Activated naive CD4-positive, alpha-beta T cell treated with anti-CD3 and anti-CD28 coated beads for 36 hours (primary cell): ENCODE measurements around the gene KCNAB1. TPM values are rescaled to one million over a fixed set of nuclear protein-coding genes. Genes with fewer than 3 reads are reported as not detected.
"Not testable (repeated sequence)": the region's sequence is repeated elsewhere in the genome, so short reads cannot be mapped to it uniquely, and the experiment has no call there.

Experiments
- CTCF ChIA-PET: fragments of 350-600 bp; sonication (Branson Sonifier 250); formaldehyde crosslinking; loops from one replicate; lab custom pipeline; 2021; ENCODE audit warnings: antibody characterized with exemption; lab: Charles Lee
- DNase-seq: peaks from one replicate; pipeline ENCODE4 v3.0.0-alpha.2; 2020
- H3K27ac Mint-ChIP-seq: one replicate; pipeline ENCODE4 v1.8.0; 2021; ENCODE audit warnings: mild to moderate bottlenecking, mixed read lengths
- H3K27me3 Mint-ChIP-seq: one replicate; pipeline ENCODE4 v1.8.0; 2021; ENCODE audit warnings: low read depth, mixed read lengths
- H3K36me3 Mint-ChIP-seq: one replicate; pipeline ENCODE4 v1.8.0; 2021; ENCODE audit warnings: low read depth, mixed read lengths
- H3K4me1 Mint-ChIP-seq: one replicate; pipeline ENCODE4 v1.8.0; 2021; ENCODE audit warnings: low read depth, mixed read lengths
- H3K4me3 Mint-ChIP-seq: one replicate; pipeline ENCODE4 v1.8.0; 2021; ENCODE audit warnings: mild to moderate bottlenecking, moderate library complexity, mixed read lengths
- H3K9me3 Mint-ChIP-seq: one replicate; pipeline ENCODE4 v1.8.0; 2021; ENCODE audit warnings: mixed read lengths
- intact Hi-C: fragments of 100-400 bp; cut with micrococcal nuclease; formaldehyde crosslinking; loops from one replicate; pipeline ENCODE4 v1.15.1; 2023
- total RNA-seq, 2 experiments: library from RNA; stranded (reverse); gene quantifications; one replicate each; pipeline ENCODE4 v1.2.3, GENCODE V29; 2021

KCNAB1 gene
- total RNA-seq, 2 experiments from 2014 or later, result not detected

DNA sequence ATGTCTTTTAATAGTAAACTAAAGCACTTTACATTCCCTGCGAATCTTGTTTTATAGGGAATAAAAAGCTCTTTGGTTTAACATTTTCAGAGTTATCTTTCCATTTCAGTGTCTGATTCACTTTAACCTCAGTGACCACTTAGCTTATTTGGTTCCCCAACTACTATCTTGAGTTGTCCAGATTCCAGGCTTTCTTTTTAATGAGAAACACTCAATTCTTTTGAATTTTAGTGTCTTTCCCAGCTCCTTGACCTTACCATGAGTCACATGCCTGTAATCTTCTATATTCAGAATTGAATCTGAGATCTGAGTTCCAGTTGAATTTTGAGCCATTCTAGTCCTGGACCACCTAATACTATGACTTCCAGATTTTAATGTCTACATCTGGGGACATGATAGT lies 144.4 kb downstream of the KCNAB1 start:
- no peaks in the 10 kb centered on the region for H3K36me3 Mint-ChIP-seq
- no peak for DNase-seq
- intact Hi-C loops, result no loop called here
- no peaks in the 10 kb centered on the region for H3K27me3 Mint-ChIP-seq
- no peak overlapping the region for H3K4me3 Mint-ChIP-seq
- no peak overlapping the region for H3K27ac Mint-ChIP-seq
- CTCF ChIA-PET, result no interaction called here
- H3K4me1 Mint-ChIP-seq, result no peaks in the 10 kb centered on the region
- H3K9me3 Mint-ChIP-seq, result no peaks in the 10 kb centered on the region

- CTCF ChIA-PET, result interaction anchor here (0.6 kb wide), 1 partner anchor 254 kb away, joined by 3 read pairs; no protein-coding TSS in a partner anchor
- Mint-ChIP-seq H3K27ac (no peak overlapping the region), H3K27me3 (peaks cover 6% of the 10 kb centered on the region), H3K4me1 (no peaks in the 10 kb centered on the region), H3K4me3 (no peak overlapping the region), H3K36me3 (no peaks in the 10 kb centered on the region), H3K9me3 (peaks cover 7% of the 10 kb centered on the region)
- DNase-seq, result no peak
- intact Hi-C loops, result no loop called here
These were observed 151.1 kb downstream of the KCNAB1 start for GRCh38 chr3:156271508-156271907.

GRCh38 chr3:156271995-156272719 lies 151.8 kb downstream of the KCNAB1 start:
- DNase-seq, result no peak
- H3K4me1 Mint-ChIP-seq, result no peaks in the 10 kb centered on the region
- intact Hi-C loops, result no loop called here
- no peak overlapping the region for H3K4me3 Mint-ChIP-seq
- H3K27me3 Mint-ChIP-seq, result peaks cover 6% of the 10 kb centered on the region
- no peaks in the 10 kb centered on the region for H3K36me3 Mint-ChIP-seq
- no peak overlapping the region for H3K27ac Mint-ChIP-seq
- H3K9me3 Mint-ChIP-seq, result peaks cover 7% of the 10 kb centered on the region
- CTCF ChIA-PET, result no interaction called here

GRCh38 chr3:156273111-156273694 lies 152.8 kb downstream of the KCNAB1 start:
- peaks cover 6% of the 10 kb centered on the region for H3K27me3 Mint-ChIP-seq
- no peak overlapping the region for H3K27ac Mint-ChIP-seq
- DNase-seq, result no peak
- no peaks in the 10 kb centered on the region for H3K4me1 Mint-ChIP-seq
- CTCF ChIA-PET, result no interaction called here
- intact Hi-C loops, result no loop called here
- no peaks in the 10 kb centered on the region for H3K36me3 Mint-ChIP-seq
- H3K9me3 Mint-ChIP-seq, result peaks cover 7% of the 10 kb centered on the region
- no peak overlapping the region for H3K4me3 Mint-ChIP-seq

DNA sequence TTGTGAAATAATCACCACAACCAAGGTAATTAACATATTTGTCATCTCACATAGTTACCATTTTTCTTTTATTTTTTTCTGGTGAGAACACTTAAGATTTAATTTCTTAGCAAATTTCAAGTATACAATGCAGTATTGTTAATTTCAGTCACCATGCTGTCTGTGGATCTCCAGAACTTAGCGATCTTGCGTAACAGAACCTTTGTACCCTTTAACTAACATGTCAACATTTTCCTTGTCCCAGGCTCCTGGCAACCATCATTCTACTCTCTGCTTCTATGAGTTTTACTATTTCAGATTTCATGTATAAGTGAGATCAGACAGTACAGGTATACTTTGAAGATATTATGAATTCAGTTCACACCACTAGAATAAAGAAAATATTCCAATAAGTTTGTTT lies 154.4 kb downstream of the KCNAB1 start:
- H3K27me3 Mint-ChIP-seq, result peaks cover 6% of the 10 kb centered on the region
- intact Hi-C loops, result no loop called here
- no peaks in the 10 kb centered on the region for H3K36me3 Mint-ChIP-seq
- no peaks in the 10 kb centered on the region for H3K4me1 Mint-ChIP-seq
- CTCF ChIA-PET, result no interaction called here
- peaks cover 7% of the 10 kb centered on the region for H3K9me3 Mint-ChIP-seq
- DNase-seq, result no peak
- H3K4me3 Mint-ChIP-seq, result no peak overlapping the region
- H3K27ac Mint-ChIP-seq, result no peak overlapping the region

GRCh38 chr3:156284637-156285036 lies 164.3 kb downstream of the KCNAB1 start:
- H3K4me3 Mint-ChIP-seq, H3K9me3 Mint-ChIP-seq, H3K4me1 Mint-ChIP-seq, intact Hi-C loops, DNase-seq, H3K27ac Mint-ChIP-seq, H3K36me3 Mint-ChIP-seq, CTCF ChIA-PET: not testable (repeated sequence)
- H3K27me3 Mint-ChIP-seq, result peaks cover 18% of the 10 kb centered on the region

- Mint-ChIP-seq H3K4me1 (no peaks in the 10 kb centered on the region), H3K36me3 (no peaks in the 10 kb centered on the region), H3K27me3 (peaks cover 28% of the 10 kb centered on the region), H3K27ac (no peak overlapping the region), H3K4me3 (no peak overlapping the region), H3K9me3 (no peaks in the 10 kb centered on the region)
- DNase-seq, result no peak
- CTCF ChIA-PET, result no interaction called here
- intact Hi-C loops, result no loop called here
These were observed 165.2 kb downstream of the KCNAB1 start for GRCh38 chr3:156285626-156286025.

DNA sequence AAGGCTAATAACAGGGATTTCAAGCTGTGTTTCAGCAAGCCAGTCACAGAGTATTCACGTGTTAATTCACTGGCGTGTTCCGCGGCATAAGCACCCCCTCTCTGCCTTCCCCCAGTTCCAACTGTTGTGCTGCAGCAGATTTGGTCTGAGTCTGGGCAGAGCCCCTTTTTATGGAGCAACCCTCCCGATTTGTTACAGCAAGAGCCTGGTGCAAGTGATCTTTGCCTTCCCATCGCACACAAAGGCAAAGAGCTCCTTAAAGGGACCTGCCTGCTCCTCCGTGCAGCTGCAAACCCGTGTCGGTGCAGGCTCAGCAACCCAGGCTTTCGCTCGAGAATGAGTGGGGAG lies 170.5 kb downstream of the KCNAB1 start:
- no peaks in the 10 kb centered on the region for H3K36me3 Mint-ChIP-seq
- peaks cover 7% of the 10 kb centered on the region for H3K4me1 Mint-ChIP-seq
- CTCF ChIA-PET, result no interaction called here
- no peak overlapping the region for H3K27ac Mint-ChIP-seq
- no peak for DNase-seq
- intact Hi-C loops, result no loop called here
- H3K4me3 Mint-ChIP-seq, result no peak overlapping the region
- H3K9me3 Mint-ChIP-seq, result no peaks in the 10 kb centered on the region
- H3K27me3 Mint-ChIP-seq, result peaks cover 58% of the 10 kb centered on the region

- H3K9me3 Mint-ChIP-seq, result no peaks in the 10 kb centered on the region
- H3K27me3 Mint-ChIP-seq, result peaks cover 60% of the 10 kb centered on the region
- H3K4me1 Mint-ChIP-seq, result peaks cover 7% of the 10 kb centered on the region
- no peaks in the 10 kb centered on the region for H3K36me3 Mint-ChIP-seq
- intact Hi-C loops, result no loop called here
- no peak overlapping the region for H3K4me3 Mint-ChIP-seq
- no peak overlapping the region for H3K27ac Mint-ChIP-seq
- no peak for DNase-seq
- CTCF ChIA-PET, result no interaction called here
These were observed 171.1 kb downstream of the KCNAB1 start for GRCh38 chr3:156291272-156292123.

DNA sequence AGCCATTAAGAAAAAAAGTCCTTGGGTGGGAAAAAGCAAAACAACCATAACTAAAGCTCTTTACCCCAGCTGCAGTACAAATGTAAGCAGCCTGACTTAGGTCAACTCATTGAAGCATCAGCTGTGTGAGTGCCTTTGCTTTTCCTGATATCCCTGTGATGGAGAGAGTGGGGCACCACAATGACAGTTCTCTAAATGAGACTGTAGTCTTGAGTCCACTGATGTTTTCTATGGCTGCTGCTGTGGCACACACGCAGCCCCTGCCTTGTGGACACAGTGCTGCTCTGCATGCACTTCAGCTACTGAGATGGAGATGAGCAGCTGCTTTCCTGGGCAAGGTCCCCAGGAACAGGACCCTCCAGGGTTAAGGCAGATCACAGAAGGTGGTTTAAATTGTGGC lies 173.2 kb downstream of the KCNAB1 start:
- Mint-ChIP-seq H3K27me3 (peaks cover 59% of the 10 kb centered on the region), H3K4me1 (peaks cover 7% of the 10 kb centered on the region), H3K4me3 (no peak overlapping the region), H3K36me3 (no peaks in the 10 kb centered on the region), H3K27ac (no peak overlapping the region), H3K9me3 (no peaks in the 10 kb centered on the region)
- no peak for DNase-seq
- intact Hi-C loops, result no loop called here
- CTCF ChIA-PET, result no interaction called here

DNA sequence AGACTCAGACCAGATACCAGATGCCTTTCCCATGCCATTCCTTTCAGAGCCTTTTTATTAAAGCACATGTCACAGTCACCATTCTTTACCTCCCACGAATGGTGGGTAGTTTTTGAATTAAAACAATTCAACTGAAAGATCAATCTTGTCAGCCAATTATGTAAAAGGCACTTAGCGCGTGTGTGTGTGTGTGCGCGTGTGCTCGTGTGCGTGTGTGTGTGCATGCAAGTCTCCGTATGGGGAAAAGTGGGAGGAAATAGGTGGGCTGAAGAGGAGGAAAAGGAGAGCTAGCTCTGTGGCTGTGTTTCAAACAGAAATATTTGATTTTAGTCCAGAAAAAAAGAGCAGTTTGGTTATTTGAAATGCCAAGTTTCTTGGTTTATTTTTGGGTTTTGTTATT lies 177.2 kb downstream of the KCNAB1 start:
- H3K4me3 Mint-ChIP-seq, result no peak overlapping the region
- H3K27me3 Mint-ChIP-seq, result peaks cover 27% of the 10 kb centered on the region
- no peak for DNase-seq
- no peaks in the 10 kb centered on the region for H3K36me3 Mint-ChIP-seq
- H3K9me3 Mint-ChIP-seq, result no peaks in the 10 kb centered on the region
- CTCF ChIA-PET, result no interaction called here
- no peak overlapping the region for H3K27ac Mint-ChIP-seq
- intact Hi-C loops, result no loop called here
- H3K4me1 Mint-ChIP-seq, result no peaks in the 10 kb centered on the region

DNA sequence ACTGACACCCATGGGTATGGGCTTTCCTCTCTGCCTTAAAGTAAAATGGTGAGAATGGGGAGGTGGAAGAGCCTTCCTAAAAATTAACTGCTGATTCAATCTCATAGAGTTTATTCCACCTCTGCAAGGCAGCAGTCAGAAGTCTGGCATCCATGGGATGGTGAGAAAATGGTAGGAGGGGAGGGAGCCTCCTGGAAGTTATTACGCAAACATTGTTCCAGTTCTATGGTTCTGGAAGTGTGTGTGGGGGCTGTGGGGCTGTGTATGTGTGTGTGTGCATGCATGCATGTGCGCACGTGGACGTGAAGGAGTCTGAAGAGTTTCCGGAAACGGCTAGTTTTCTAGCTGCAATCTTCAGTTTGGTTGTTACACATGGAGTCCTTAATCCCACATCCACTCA lies 177.6 kb downstream of the KCNAB1 start:
- CTCF ChIA-PET, result no interaction called here
- Mint-ChIP-seq H3K27me3 (peaks cover 24% of the 10 kb centered on the region), H3K4me1 (no peaks in the 10 kb centered on the region)

More for the DNA sequence above, 177.6 kb downstream of the KCNAB1 start:
- Mint-ChIP-seq H3K36me3 (no peaks in the 10 kb centered on the region), H3K4me3 (no peak overlapping the region), H3K27ac (no peak overlapping the region), H3K9me3 (no peaks in the 10 kb centered on the region)
- DNase-seq, result no peak
- intact Hi-C loops, result no loop called here
